NCI-H1092 treated with DMSO at 0.1 percent for 48 hours (cell line): Measurements from ENCODE around the gene OR8D2.

Experiments used
- DNase-seq: peaks from one replicate; lab custom pipeline; 2025; lab: John Stamatoyannopoulos, UW

The OR8D2 gene

GRCh38 chr11:124320097-124320496 lies at the start of gene OR8D2:
Gene OR8D2 (minus strand): TSS chr11:124320197. CDS start chr11:124320197, 0 bp downstream.
- no peak for DNase-seq

- DNase-seq, result no peak
Observed at GRCh38 chr11:124359566-124359965, 39.6 kb upstream of the OR8D2 start.

GRCh38 chr11:124346311-124346955 lies 26.4 kb upstream of the OR8D2 start:
- DNase-seq, result no peak

- no peak for DNase-seq
Observed at GRCh38 chr11:124344346-124344745, 24.3 kb upstream of the OR8D2 start.

- DNase-seq, result no peak
Observed at GRCh38 chr11:124340142-124340447, 20.1 kb upstream of the OR8D2 start.

- no peak for DNase-seq
Observed at GRCh38 chr11:124339396-124340141, 19.6 kb upstream of the OR8D2 start.

- no peak for DNase-seq
Observed at GRCh38 chr11:124331873-124332272, 11.9 kb upstream of the OR8D2 start.

GRCh38 chr11:124329787-124330478 lies 9.9 kb upstream of the OR8D2 start:
- no peak for DNase-seq

GRCh38 chr11:124327775-124328174 lies 7.8 kb upstream of the OR8D2 start:
- no peak for DNase-seq

GRCh38 chr11:124322356-124322755 lies 2.4 kb upstream of the OR8D2 start:
- no peak for DNase-seq

- no peak for DNase-seq
Observed at GRCh38 chr11:124315052-124315451, 4.9 kb downstream of the OR8D2 start.

GRCh38 chr11:124313849-124314248 lies 6.1 kb downstream of the OR8D2 start, which contains the start of gene OR8D1:
Gene OR8D1 (minus strand): TSS chr11:124313949. CDS start chr11:124310766, 3,183 bp downstream.
- no peak for DNase-seq

GRCh38 chr11:124313131-124313530 lies 6.9 kb downstream of the OR8D2 start:
- no peak for DNase-seq

GRCh38 chr11:124311670-124312069 lies 8.3 kb downstream of the OR8D2 start:
- DNase-seq, result no peak

GRCh38 chr11:124311269-124311668 lies 8.7 kb downstream of the OR8D2 start:
- no peak for DNase-seq

- DNase-seq, result no peak
Observed at GRCh38 chr11:124310721-124311120, 9.3 kb downstream of the OR8D2 start.

GRCh38 chr11:124307093-124307492 lies 12.9 kb downstream of the OR8D2 start:
- no peak for DNase-seq

- no peak for DNase-seq
Observed at GRCh38 chr11:124302347-124303125, 17.5 kb downstream of the OR8D2 start.

- no peak for DNase-seq
Observed at GRCh38 chr11:124301548-124301947, 18.4 kb downstream of the OR8D2 start.

GRCh38 chr11:124297921-124298320 lies 22.1 kb downstream of the OR8D2 start:
- no peak for DNase-seq

GRCh38 chr11:124296016-124296415 lies 24.0 kb downstream of the OR8D2 start:
- DNase-seq, result no peak

GRCh38 chr11:124294687-124295086 lies 25.3 kb downstream of the OR8D2 start:
- no peak for DNase-seq
